ENCODE measurements around the gene IRGC. TPM values are rescaled to one million over a fixed set of nuclear protein-coding genes. Genes with fewer than 3 reads are reported as not detected.

The IRGC gene
- polyA plus RNA-seq, 1 donor from 2014 or later, result 0.51 TPM

- peaks cover 9% of the 10 kb centered on the region for H3K9me3 ChIP-seq (ENCODE audit: low read length)
- no peaks in the 10 kb centered on the region for H4K20me1 ChIP-seq (ENCODE audit: insufficient read depth)
- H2AFZ ChIP-seq (ENCODE audit: low read depth, low read length), result no peak overlapping the region
- H3K27ac ChIP-seq (ENCODE audit: low read length), result no peak overlapping the region
- no peaks in the 10 kb centered on the region for H3F3A ChIP-seq (ENCODE audit: insufficient read depth, low read length, poor library complexity, severe bottlenecking)
- no peaks in the 10 kb centered on the region for H3K9me2 ChIP-seq (ENCODE audit: insufficient read depth, low read length)
- H3K79me2 ChIP-seq (replicated peaks; ENCODE audit: insufficient read depth, low read length), result no peaks in the 10 kb centered on the region
- no peak overlapping the region for H3K4me2 ChIP-seq (ENCODE audit: low read length)
- H3K36me3 ChIP-seq (ENCODE audit: insufficient read depth, low read length), result no peaks in the 10 kb centered on the region
- no peak overlapping the region for H3K4me3 ChIP-seq (ENCODE audit: low read length)
- H3K27me3 ChIP-seq (ENCODE audit: insufficient read depth, low read depth, low read length), result no peaks in the 10 kb centered on the region
- TF ChIP-seq RAD21 (conservative IDR thresholded peaks at IDR 0.05) (no peak), MXI1 (conservative IDR thresholded peaks at IDR 0.05; ENCODE audit: poor library complexity, severe bottlenecking) (no peak), EZH2 (IDR thresholded peaks at IDR 0.05; ENCODE audit: borderline replicate concordance, insufficient read depth, low read length, poor library complexity, severe bottlenecking) (no peak), CTCF (IDR thresholded peaks at IDR 0.05; ENCODE audit: poor library complexity, severe bottlenecking) (no peak), TAF1 (IDR thresholded peaks at IDR 0.05; ENCODE audit: low read depth) (no peak), REST (IDR thresholded peaks at IDR 0.05; ENCODE audit: borderline replicate concordance) (no peak), SMC3 (conservative IDR thresholded peaks at IDR 0.05; ENCODE audit: poor library complexity) (no peak), EP300 (conservative IDR thresholded peaks at IDR 0.05; ENCODE audit: poor library complexity, severe bottlenecking) (no peak), POLR2AphosphoS5 (IDR thresholded peaks at IDR 0.05) (no peak)
- no peak overlapping the region for H3K9ac ChIP-seq (ENCODE audit: low read length)
These were observed 25.0 kb upstream of the IRGC start for GRCh38 chr19:43690890-43691289.

GRCh38 chr19:43691755-43692154 is 24.1 kb upstream of the IRGC start:
- H3K9ac ChIP-seq (ENCODE audit: low read length), result no peak overlapping the region
- H3K9me3 ChIP-seq (ENCODE audit: low read length), result peaks cover 9% of the 10 kb centered on the region
- H3K27ac ChIP-seq (ENCODE audit: low read length), result no peak overlapping the region
- no peak overlapping the region for H3K4me3 ChIP-seq (ENCODE audit: low read length)
- no peak overlapping the region for H3K4me2 ChIP-seq (ENCODE audit: low read length)
- H4K20me1 ChIP-seq (ENCODE audit: insufficient read depth), result no peaks in the 10 kb centered on the region
- H3K79me2 ChIP-seq (replicated peaks; ENCODE audit: insufficient read depth, low read length), result no peaks in the 10 kb centered on the region
- H3K36me3 ChIP-seq (ENCODE audit: insufficient read depth, low read length), result no peaks in the 10 kb centered on the region
- H3K27me3 ChIP-seq (ENCODE audit: insufficient read depth, low read depth, low read length), result no peaks in the 10 kb centered on the region
- H3F3A ChIP-seq (ENCODE audit: insufficient read depth, low read length, poor library complexity, severe bottlenecking), result no peaks in the 10 kb centered on the region
- no peak overlapping the region for H2AFZ ChIP-seq (ENCODE audit: low read depth, low read length)
- H3K9me2 ChIP-seq (ENCODE audit: insufficient read depth, low read length), result no peaks in the 10 kb centered on the region
- no peak for TF ChIP-seq TAF1 (IDR thresholded peaks at IDR 0.05; ENCODE audit: low read depth)
- TF ChIP-seq SMC3 (conservative IDR thresholded peaks at IDR 0.05; ENCODE audit: poor library complexity), result no peak
- TF ChIP-seq REST (IDR thresholded peaks at IDR 0.05; ENCODE audit: borderline replicate concordance), result no peak
- TF ChIP-seq MXI1 (conservative IDR thresholded peaks at IDR 0.05; ENCODE audit: poor library complexity, severe bottlenecking), result no peak
- TF ChIP-seq RAD21 (conservative IDR thresholded peaks at IDR 0.05), result no peak
- TF ChIP-seq POLR2AphosphoS5 (IDR thresholded peaks at IDR 0.05), result no peak
- TF ChIP-seq CTCF (IDR thresholded peaks at IDR 0.05; ENCODE audit: poor library complexity, severe bottlenecking), result no peak
